Measurements from ENCODE around the gene GXYLT2.

DNA sequence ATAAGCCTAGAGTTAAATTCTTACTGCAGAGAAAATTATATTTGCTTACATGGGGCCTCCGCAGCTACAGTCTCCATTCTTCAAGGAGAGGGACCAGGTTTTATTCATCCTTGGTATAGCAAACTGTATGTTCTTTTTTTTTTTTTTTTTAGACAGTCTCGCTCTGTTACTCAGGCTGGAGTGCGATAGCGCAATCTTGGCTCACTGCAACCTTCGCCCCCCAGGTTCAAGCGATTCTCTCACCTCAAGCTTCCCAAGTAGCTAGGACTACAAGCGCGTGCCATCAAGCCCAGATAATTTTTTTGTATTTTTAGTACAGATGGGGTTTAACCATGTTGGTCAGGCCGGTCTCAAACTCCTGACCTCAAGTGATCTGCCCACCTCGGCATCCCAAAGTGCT lies 41.7 kb upstream of the GXYLT2 start:
- TF ChIP-seq, protein P1, sequence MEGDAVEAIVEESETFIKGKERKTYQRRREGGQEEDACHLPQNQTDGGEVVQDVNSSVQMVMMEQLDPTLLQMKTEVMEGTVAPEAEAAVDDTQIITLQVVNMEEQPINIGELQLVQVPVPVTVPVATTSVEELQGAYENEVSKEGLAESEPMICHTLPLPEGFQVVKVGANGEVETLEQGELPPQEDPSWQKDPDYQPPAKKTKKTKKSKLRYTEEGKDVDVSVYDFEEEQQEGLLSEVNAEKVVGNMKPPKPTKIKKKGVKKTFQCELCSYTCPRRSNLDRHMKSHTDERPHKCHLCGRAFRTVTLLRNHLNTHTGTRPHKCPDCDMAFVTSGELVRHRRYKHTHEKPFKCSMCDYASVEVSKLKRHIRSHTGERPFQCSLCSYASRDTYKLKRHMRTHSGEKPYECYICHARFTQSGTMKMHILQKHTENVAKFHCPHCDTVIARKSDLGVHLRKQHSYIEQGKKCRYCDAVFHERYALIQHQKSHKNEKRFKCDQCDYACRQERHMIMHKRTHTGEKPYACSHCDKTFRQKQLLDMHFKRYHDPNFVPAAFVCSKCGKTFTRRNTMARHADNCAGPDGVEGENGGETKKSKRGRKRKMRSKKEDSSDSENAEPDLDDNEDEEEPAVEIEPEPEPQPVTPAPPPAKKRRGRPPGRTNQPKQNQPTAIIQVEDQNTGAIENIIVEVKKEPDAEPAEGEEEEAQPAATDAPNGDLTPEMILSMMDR (IDR thresholded peaks at IDR 0.05): no peak
- no peak for TF ChIP-seq POLR2A (IDR thresholded peaks at IDR 0.05)
